Activated effector memory CD4-positive, alpha-beta T cell treated with anti-CD3 and anti-CD28 coated beads, Interleukin-2, amount 50 U/mL, for 16 hours (primary cell): Measurements from ENCODE around the gene B4GALT4.

ENCODE experiments used
- DNase-seq: peaks from one replicate; pipeline ENCODE4 v3.0.0-alpha.2; 2020

Gene B4GALT4

GRCh38 chr3:119236756-119237155 is 3.9 kb downstream of the B4GALT4 start:
- no peak for DNase-seq

DNA sequence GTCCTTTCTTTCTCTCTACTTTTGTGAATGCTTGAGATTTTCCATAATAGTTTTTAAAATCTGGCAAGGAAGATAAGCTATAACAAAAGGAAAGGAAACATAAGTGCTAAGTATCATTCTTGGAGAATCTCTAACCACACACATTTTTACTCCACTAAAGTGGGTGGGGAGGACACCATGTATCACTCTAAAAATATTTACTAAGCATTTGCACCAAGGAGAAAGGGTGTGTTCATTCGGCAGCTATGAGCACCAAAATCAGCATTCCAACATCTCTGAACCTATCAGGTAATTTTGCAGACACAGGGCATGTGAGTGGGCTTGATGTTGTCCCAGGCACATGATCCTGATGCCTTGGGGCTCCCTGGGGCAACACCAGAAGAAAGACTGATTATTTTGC is 5.5 kb downstream of the B4GALT4 start:
- DNase-seq: no peak

DNA sequence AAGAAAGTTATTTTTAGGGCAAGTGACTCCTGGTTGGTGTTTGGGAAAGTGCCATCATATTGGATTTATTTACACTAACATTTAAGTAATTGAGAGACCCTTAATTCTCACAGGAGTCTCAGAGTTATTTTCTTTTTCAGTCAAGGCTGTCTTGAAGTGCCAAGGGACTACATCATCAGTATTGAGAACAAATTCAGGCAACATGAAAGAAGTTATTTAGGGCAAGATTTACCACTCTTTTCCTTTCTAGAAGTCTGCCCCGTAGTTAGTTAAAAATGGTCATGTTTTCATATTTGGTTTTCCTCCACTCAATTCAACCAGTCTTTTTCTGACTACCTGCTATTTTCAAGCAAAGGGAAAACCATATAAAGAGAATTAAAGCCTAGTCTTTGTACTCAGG is 6.1 kb downstream of the B4GALT4 start:
- DNase-seq: no peak

DNA sequence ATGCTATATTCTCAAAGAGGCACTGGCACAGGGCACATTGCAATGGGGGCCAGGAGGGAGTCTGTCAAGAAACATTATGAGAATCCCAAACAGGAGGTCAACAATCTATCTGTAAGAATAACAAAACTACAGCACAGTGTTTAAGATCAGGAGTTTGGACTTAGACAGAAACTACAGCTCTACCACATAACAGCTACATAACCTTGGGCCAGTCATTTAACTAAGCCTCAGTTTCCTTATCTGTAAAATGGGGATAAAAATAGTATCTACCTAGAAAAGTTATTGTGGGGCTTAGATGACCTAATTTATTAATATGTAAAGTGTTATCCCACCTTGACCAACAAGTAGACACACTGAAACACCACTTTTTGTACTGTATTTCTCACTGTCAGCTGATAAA is 9.9 kb downstream of the B4GALT4 start:
- no peak for DNase-seq

DNA sequence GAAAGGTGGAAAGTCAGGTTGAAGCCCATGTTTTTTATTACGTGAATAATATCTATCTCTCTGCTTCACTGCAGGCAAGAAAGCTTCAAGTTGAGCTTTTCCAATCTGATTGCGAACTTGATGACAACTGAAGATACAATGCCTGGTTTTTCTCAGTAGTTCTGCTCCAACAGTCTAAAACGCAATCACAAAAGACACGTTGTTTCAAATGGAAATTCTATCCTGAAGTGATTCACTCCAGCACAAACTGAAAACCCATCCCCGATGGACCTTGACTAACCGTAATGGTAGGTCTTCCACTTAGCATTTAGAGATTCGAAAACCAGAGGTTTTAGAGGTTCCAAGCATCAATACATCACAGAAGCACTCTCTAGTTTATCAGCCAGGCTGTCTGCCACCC is 10.6 kb downstream of the B4GALT4 start:
- no peak for DNase-seq

DNA sequence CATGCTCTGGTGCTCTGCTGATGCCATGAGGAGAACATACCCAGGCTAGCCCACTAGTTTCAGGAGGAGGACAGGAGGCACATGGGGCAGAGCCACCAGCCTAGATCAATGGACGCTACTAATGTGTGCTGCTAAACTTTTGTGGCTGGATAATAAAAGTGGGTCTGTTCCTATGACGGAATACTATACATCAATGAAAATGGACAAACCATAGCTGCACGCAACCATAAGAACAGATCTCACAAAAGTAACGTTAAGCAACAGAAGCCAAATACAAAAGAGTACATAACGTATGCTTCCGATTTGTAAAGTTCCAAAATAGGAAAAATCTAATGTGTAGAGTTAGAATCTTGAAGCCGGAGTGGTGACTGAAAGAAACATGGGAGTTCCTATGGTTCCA is 11.5 kb downstream of the B4GALT4 start:
- DNase-seq: no peak

DNA sequence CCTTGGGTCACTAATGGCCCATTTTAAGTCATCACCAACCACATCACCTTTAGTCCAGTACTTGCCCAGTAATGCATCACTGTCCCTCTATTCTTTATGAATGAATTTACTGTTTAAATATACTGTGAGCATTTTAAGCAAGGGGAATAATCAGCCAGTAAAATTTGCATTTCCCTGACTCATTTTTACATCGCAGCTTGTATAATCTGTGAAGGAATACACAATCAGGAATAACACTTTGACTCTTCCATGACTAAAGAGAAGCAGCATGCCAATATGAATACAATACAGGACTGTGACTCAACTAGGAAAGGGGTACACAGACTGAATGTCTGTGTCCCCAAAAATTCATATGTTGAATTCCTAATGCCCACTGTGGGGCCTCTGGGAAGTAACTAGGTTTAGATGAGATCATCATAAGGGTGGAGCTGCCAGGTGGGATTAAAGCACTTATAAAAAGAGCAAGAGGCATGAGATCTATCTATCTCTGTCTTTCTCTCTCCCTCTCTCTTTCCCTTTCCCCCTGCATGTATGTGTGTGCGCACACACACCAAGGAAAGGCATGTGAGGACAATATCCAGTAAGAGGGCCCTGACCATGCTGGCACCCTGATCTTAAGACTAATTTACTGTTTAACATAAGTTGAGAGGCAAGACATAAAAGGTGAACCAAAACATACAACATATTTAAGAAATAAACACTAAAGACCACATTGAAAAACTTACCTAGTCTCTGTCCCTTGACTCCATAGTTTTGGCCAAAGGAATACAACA is 12.1 kb downstream of the B4GALT4 start:
- DNase-seq: no peak

- no peak for DNase-seq
Measured at GRCh38 chr3:119227070-119227850, 13.4 kb downstream of the B4GALT4 start.

DNA sequence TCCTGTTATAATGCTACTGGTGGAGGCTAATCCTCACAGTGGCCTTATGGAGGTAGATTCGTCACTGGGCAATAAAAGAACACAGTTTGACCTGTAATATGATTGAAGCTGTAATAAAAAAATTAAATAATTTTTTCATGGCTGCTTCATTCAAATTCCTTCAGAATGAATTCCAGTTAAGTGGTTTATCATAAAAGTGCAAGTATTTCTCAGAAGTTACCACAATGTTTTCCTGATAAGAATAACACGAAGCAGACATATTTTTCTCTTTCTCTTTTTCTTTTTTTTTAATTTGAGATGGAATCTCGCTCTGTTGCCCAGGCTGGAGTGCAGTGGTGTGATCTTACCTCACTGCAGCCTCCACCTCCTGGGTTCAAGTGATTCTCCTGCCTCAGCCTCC is 15.6 kb downstream of the B4GALT4 start:
- DNase-seq: no peak

DNA sequence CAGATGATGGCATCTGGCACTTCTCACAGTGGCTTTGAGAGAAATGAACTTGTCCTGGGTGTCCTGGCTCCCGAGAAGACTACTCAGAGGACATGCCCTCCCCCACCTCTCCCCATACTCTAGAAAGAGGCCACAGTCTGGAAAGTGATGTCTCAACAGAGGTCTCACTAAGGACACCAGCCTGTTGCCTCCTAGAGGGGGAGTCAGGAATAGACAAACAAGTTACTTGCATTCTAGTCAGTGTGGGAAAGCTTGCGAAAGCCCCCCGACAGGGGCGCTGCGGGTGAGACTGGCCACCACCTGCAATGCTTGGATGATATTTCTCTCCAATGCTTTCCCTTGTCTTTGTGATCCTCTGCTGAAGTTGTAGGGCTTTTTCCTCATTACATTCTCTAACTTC is 17.2 kb downstream of the B4GALT4 start:
- no peak for DNase-seq

- DNase-seq: no peak
Measured at GRCh38 chr3:119222391-119222790, 18.3 kb downstream of the B4GALT4 start.

DNA sequence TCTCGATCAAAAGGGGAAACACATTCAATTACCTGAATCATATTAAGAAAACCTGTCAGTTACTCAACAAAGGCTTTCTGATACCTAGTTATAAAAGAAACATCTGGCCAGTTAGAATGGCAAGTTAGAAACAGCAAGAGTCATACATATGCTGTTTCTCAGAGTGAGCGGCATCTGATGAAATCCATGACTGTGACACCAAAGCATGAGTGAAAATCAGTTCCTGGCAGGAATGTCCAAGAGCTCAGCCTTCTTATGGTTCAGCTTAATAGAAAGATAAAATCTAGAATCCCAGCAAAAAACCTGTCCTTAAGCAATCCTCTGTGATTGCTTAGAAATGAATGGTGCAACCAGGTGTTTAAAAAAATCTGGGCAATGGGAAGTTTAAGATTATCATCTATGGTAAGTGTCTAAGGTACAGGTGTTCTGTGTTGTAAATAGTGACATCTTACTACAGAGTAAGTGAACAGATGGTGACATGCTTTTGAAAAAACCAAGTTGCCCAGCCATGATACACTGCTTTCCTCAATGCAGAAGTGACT is 18.8 kb downstream of the B4GALT4 start:
- no peak for DNase-seq

DNA sequence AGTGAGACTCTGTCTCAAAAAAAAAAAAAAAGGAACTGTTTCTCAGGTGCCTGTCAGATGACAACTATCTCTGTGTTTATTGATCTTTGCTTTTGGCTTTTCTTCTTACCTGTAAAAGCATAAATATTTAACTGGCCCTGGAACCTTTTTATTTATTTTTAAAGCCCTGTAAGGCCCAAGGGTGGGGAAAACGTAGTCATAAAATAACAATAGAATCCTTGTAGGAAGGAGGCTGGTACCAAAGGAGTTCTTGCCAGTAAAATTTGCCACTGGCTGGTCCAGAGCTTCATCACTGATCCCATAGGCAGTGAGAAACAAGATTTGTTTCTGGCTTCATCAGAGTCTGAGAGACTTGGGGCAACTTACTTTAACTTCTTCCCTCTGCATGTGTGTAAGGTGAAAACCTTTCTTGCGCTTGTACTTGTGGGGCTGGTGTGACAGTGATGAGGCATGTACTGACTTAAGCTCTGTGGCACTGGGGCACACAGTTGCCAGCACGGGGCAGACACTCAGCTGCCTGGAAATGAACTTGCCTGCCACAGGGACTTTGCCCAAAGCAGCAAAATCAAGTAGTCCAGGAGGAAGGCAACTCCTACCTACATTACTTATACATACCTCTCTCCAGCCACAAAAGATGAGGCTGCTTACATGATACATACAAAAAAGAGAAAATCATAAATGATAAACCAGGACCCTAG is 19.6 kb downstream of the B4GALT4 start:
- DNase-seq: no peak

DNA sequence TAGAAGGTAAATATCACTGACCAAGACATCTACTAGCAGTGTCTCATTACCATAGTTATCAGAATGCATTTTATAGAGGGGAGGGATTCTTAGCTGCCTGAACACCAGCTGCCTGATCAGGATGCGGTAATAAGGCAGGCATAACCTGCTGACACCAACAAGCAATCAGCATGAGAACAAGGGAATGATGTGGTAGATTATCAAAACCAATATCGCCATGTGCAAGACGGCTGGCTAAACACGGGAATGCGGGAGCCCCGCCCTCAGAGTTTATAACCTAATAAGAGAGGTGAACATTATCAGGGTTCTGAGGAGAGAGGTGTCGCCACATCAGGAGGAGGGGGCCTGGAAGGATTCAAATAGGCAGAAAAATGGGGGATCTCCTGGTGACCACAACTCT is 20.5 kb downstream of the B4GALT4 start:
- no peak for DNase-seq

DNA sequence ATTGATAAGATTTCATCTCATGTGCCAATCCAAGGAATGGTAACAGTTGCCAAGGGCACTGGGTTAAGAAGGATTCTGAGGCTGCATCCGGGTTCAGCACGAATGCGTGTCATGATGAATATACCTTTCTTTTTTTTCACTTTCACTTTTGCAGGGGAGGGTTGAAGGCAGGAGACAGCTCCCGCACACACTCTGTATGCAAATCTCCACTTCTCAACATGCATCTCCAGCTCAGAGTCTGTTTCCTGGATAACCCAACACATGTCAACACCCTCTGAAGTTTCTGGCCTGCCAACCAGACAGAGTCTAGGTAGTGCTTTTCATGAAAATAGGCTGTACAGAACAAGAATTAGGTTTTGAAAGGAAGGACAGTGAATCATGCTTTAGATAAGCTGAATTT is 21.6 kb downstream of the B4GALT4 start:
- no peak for DNase-seq

- no peak for DNase-seq
Measured at GRCh38 chr3:119211803-119212202, 28.9 kb downstream of the B4GALT4 start.

DNA sequence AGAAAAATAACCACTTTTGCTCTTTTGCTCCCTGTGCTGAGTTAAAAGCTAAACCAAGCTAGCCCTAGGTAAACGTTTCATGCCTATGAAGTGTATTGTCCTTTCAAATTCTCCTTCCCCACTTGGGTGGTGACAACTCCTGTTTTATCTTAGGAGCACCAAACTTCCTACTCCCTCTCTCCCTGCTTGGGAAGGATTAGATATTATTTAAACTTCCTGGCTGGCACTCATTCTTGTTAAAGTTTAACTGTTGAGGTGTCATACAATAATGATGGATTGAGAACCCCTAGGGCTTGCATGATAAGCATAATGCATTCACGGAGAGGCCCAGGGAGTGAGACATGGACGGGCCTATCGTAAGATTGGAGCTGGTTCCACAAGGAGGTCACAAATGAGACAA is 29.5 kb downstream of the B4GALT4 start:
- DNase-seq: no peak

GRCh38 chr3:119207512-119207875 is 33.2 kb downstream of the B4GALT4 start:
- no peak for DNase-seq

DNA sequence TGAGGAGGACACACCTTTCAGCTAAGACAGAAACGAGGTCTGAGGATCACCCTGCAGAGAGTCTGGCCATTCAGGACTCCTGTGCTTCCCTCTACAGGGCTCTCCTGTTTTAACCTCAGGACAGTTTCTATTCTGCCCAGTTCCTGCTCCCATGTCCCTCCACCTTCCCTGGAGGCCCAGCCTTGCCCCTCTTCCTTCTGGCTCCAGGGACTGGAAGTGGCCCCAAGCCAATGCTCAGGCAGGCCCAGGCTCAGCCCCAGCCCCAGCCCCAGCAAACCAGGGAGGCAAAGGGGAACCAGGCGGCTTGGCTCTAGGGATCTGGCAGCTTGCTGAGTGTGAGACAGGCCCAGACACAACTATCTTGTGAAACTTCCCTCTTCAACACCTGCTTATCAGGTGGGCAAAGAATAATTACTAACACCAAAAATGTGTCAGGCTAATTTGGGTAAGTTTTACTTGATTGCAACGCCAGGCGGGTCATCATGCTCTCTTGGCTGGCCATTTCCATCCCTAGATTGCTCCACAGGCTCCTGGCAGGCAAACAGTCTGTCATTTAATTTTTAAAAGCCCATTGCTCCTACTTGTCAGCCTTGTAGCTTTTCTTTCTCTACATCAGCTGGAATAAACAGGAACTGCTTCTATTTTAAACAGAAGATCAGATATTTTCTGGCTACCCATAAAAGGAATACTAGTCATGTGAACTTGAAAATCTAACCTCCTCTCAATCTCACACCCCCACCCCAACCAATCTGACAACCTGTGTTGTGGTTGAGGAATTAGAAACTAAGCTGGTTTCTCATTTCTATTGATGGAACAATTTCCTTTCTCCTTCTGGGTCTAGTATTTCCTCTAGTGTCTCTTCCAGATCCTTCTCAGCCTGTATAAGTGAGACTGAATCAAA is 33.8 kb downstream of the B4GALT4 start:
- no peak for DNase-seq

GRCh38 chr3:119205685-119206084 is 35.0 kb downstream of the B4GALT4 start:
- no peak for DNase-seq

DNA sequence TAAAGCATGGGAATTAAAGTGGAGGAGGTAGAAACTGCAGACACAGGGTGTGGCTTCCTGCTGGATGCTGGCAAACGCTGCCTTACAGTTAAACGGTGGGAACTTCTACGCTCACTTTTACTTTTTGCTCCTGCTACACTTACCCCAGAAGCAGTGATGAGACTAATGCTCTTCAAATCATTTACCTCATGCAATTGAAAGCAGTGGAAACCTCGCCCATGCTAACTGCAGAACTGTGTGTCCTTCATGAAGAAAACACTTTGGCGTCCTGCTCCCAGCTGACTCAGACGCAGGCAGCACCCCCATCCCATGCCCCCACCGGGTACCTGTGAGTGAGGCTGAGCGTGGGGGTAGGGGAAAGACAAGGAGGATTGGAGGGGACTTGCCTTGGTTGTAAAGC is 35.5 kb downstream of the B4GALT4 start:
- no peak for DNase-seq

DNA sequence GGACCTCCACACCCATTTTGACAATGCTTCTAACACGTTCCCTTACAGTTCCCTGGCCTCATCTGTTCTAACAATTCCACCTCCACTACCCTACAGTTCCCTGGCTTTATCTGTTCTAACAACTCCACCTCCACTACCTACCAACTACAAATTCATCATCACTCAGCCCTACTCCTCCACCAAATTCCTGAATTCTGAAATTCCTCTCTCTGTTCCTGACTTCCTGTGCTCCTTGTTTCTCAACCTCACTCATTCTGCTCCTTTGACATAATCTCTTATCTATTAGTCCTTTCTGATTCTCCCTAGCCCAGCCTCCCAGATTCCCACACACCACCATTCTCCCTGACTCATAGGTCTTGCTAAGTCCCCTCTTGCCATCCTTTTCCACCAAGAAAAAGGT is 44.8 kb downstream of the B4GALT4 start:
- DNase-seq: no peak

DNA sequence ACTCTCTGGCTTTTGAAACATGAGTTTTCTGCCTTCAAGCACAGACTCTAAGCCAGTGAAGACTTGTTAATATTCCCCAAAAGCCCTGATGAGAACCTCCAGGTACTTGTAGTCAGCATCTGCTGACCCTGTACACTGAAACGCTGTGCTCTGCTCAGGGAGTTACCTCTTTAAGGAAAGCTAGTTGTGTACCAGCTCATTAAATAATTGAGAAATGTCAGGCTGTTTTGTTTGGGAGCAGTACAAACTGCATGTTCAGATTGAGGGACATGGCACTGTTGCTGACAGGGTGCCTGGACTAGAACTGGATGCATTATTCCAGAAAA is 45.6 kb downstream of the B4GALT4 start:
- no peak for DNase-seq
